Measurements from ENCODE around the gene UBFD1. TPM values are rescaled to one million over a fixed set of nuclear protein-coding genes. Genes with fewer than 3 reads are reported as not detected.
"Not testable (repeated sequence)": the region's sequence is repeated elsewhere in the genome, so short reads cannot be mapped to it uniquely, and the experiment has no call there.

The UBFD1 gene
- total RNA-seq, 4 donors from 2014 or later, result 19.4 to 90.8 (median 37.9) TPM

GRCh38 chr16:23578101-23578830, 20.7 kb downstream of the UBFD1 start:
- Histone ChIP-seq H3K4me1 (peaks cover 0 to 5% (median 0%) of the 10 kb centered on the region in 4 donors), H3K9me3 (no peaks in the 10 kb centered on the region), H3K27me3 (no peaks in the 10 kb centered on the region), H3K4me3 (no peak overlapping the region), H3K27ac (no peak overlapping the region), H3K36me3 (peaks cover 0 to 73% (median 0%) of the 10 kb centered on the region in 3 donors)
- no peak for DNase-seq
- TF ChIP-seq CTCF (IDR thresholded peaks at IDR 0.05), result no peak
- TF ChIP-seq POLR2A (IDR thresholded peaks at IDR 0.05), result no peak

GRCh38 chr16:23579371-23579770, 21.8 kb downstream of the UBFD1 start:
- H3K36me3 ChIP-seq, result peaks cover 0 to 74% (median 0%) of the 10 kb centered on the region in 3 donors
- H3K4me1 ChIP-seq, result peaks cover 0 to 5% (median 0%) of the 10 kb centered on the region in 4 donors
- H3K4me3 ChIP-seq, result no peak overlapping the region
- no peak for TF ChIP-seq CTCF (IDR thresholded peaks at IDR 0.05)
- TF ChIP-seq POLR2A (IDR thresholded peaks at IDR 0.05), result no peak
- no peaks in the 10 kb centered on the region for H3K9me3 ChIP-seq
- no peak overlapping the region for H3K27ac ChIP-seq
- no peak for DNase-seq
- H3K27me3 ChIP-seq, result no peaks in the 10 kb centered on the region

- no peak overlapping the region for H3K27ac ChIP-seq
- no peak for DNase-seq
- no peak overlapping the region for H3K4me3 ChIP-seq
- H3K36me3 ChIP-seq, result peaks cover 0 to 75% (median 0%) of the 10 kb centered on the region in 3 donors
- no peaks in the 10 kb centered on the region for H3K9me3 ChIP-seq
- TF ChIP-seq CTCF (IDR thresholded peaks at IDR 0.05) (no peak), POLR2A (IDR thresholded peaks at IDR 0.05) (no peak)
- H3K4me1 ChIP-seq, result peaks cover 0 to 5% (median 0%) of the 10 kb centered on the region in 4 donors
- H3K27me3 ChIP-seq, result no peaks in the 10 kb centered on the region
Observed at GRCh38 chr16:23580391-23580790, 22.9 kb downstream of the UBFD1 start.

- H3K27ac ChIP-seq, result no peak overlapping the region
- DNase-seq, result no peak
- no peaks in the 10 kb centered on the region for H3K27me3 ChIP-seq
- no peak overlapping the region for H3K4me3 ChIP-seq
- H3K36me3 ChIP-seq, result peaks cover 0 to 81% (median 0%) of the 10 kb centered on the region in 3 donors
- no peaks in the 10 kb centered on the region for H3K9me3 ChIP-seq
- TF ChIP-seq POLR2A (IDR thresholded peaks at IDR 0.05), result no peak
- TF ChIP-seq CTCF (IDR thresholded peaks at IDR 0.05), result no peak
- peaks cover 0 to 5% (median 0%) of the 10 kb centered on the region in 4 donors for H3K4me1 ChIP-seq
Observed at GRCh38 chr16:23581764-23582163, 24.2 kb downstream of the UBFD1 start.

- not testable (repeated sequence) for H3K4me3 ChIP-seq, H3K27ac ChIP-seq, H3K4me1 ChIP-seq, H3K27me3 ChIP-seq, H3K9me3 ChIP-seq, DNase-seq
- H3K36me3 ChIP-seq, result peaks cover 0 to 92% (median 0%) of the 10 kb centered on the region in 3 donors
Observed at GRCh38 chr16:23583271-23583670, 25.7 kb downstream of the UBFD1 start.

GRCh38 chr16:23584186-23585076, 26.9 kb downstream of the UBFD1 start:
- Histone ChIP-seq H3K9me3 (no peaks in the 10 kb centered on the region), H3K4me1 (no peaks in the 10 kb centered on the region), H3K27ac (no peak overlapping the region), H3K27me3 (no peaks in the 10 kb centered on the region), H3K4me3 (no peak overlapping the region), H3K36me3 (peaks cover 0 to 93% (median 0%) of the 10 kb centered on the region in 3 donors)
- no peak for DNase-seq
- TF ChIP-seq POLR2A (IDR thresholded peaks at IDR 0.05), result no peak
- TF ChIP-seq CTCF (IDR thresholded peaks at IDR 0.05), result no peak
